HepG2 (cell line): Measurements from ENCODE around the gene ZNF322. TPM values are rescaled to one million over a fixed set of nuclear protein-coding genes. Genes with fewer than 3 reads are reported as not detected.

ENCODE experiments used
- AGO2 ChIP-seq: fragments of 200-400 bp; formaldehyde crosslinking; optimal IDR thresholded peaks from 2 replicates; pipeline ENCODE3; 2017; ENCODE audit warnings: mild to moderate bottlenecking, low read depth, low read length, moderate library complexity
- ARHGAP35 ChIP-seq: sonication (generic); formaldehyde crosslinking; IDR thresholded peaks from 2 replicates; pipeline ENCODE4 v1.9.0; 2022; ENCODE audit warnings: mild to moderate bottlenecking, inconsistent platforms, moderate library complexity, missing genetic modification reagents, borderline replicate concordance
- ARNT2 ChIP-seq: sonication (generic); formaldehyde crosslinking; IDR thresholded peaks from 2 replicates; pipeline ENCODE4 v1.8.0; 2022; ENCODE audit warnings: mild to moderate bottlenecking, low read depth, missing genetic modification reagents, moderate library complexity
- ATM ChIP-seq: fragments of 450-650 bp; IDR thresholded peaks from 2 replicates; pipeline ENCODE4 v1.7.1; 2017; ENCODE audit warnings: mild to moderate bottlenecking, borderline replicate concordance
- CCAR2 ChIP-seq: fragments of 200-400 bp; formaldehyde crosslinking; optimal IDR thresholded peaks from 2 replicates; pipeline ENCODE3; 2018; ENCODE audit warnings: low read depth, mild to moderate bottlenecking, low read length, moderate library complexity
- CENPX ChIP-seq: sonication (generic); formaldehyde crosslinking; IDR thresholded peaks from 2 replicates; pipeline ENCODE4 v1.9.0; 2021; ENCODE audit warnings: mild to moderate bottlenecking, missing genetic modification reagents, moderate library complexity
- ELF1 ChIP-seq: sonication (generic); formaldehyde crosslinking; IDR thresholded peaks from 2 replicates; pipeline ENCODE4 v1.4.0; 2020; ENCODE audit warnings: missing genetic modification reagents
- FOSL2 ChIP-seq: sonication (generic); formaldehyde crosslinking; IDR thresholded peaks from 2 replicates; pipeline ENCODE4 v1.4.0; 2020; ENCODE audit warnings: missing genetic modification reagents
- GFI1 ChIP-seq: sonication (generic); formaldehyde crosslinking; IDR thresholded peaks from 2 replicates; pipeline ENCODE4 v1.5.0; 2020; ENCODE audit warnings: missing genetic modification reagents, mild to moderate bottlenecking, borderline replicate concordance
- HNRNPH1 ChIP-seq: fragments of 200-400 bp; formaldehyde crosslinking; optimal IDR thresholded peaks from 2 replicates; pipeline ENCODE3; 2017; ENCODE audit warnings: mild to moderate bottlenecking, low read depth, low read length
- HNRNPL ChIP-seq: fragments of 200-400 bp; formaldehyde crosslinking; IDR thresholded peaks from 2 replicates; pipeline ENCODE4 v1.6.1; 2017; ENCODE audit warnings: mild to moderate bottlenecking, low read depth, low read length
- MAF1 ChIP-seq: sonication (generic); formaldehyde crosslinking; IDR thresholded peaks from 2 replicates; pipeline ENCODE4 v1.5.0; 2020; ENCODE audit warnings: missing genetic modification reagents, borderline replicate concordance
- MXI1 ChIP-seq: IDR thresholded peaks from 3 replicates; pipeline ENCODE4 v1.6.1; 2012; ENCODE audit warnings: low read depth, low read length, inconsistent platforms, borderline replicate concordance
- NFE2L2 ChIP-seq: fragments of 150-350 bp; IDR thresholded peaks from 2 replicates; pipeline ENCODE4 v1.6.1; 2014; ENCODE audit warnings: low read length
- POLR2G ChIP-seq: fragments of 200-400 bp; formaldehyde crosslinking; IDR thresholded peaks from 2 replicates; pipeline ENCODE4 v1.6.1; 2018; ENCODE audit warnings: mild to moderate bottlenecking, low read depth, low read length, moderate library complexity
- SETDB1 ChIP-seq: sonication (generic); formaldehyde crosslinking; IDR thresholded peaks from 2 replicates; pipeline ENCODE4 v1.5.1; 2020; ENCODE audit warnings: missing genetic modification reagents, mild to moderate bottlenecking, borderline replicate concordance
- SOX5 ChIP-seq: IDR thresholded peaks from 2 replicates; pipeline ENCODE4 v1.6.1; 2016; ENCODE audit warnings: borderline replicate concordance
- TOE1 ChIP-seq: sonication (generic); formaldehyde crosslinking; IDR thresholded peaks from 2 replicates; pipeline ENCODE4 v1.4.0; 2020; ENCODE audit warnings: mild to moderate bottlenecking, missing genetic modification reagents
- ZFP36L1 ChIP-seq: sonication (generic); formaldehyde crosslinking; IDR thresholded peaks from 2 replicates; pipeline ENCODE4 v1.8.0; 2022; ENCODE audit warnings: mild to moderate bottlenecking, missing genetic modification reagents, moderate library complexity
- ZNF143 ChIP-seq: sonication (generic); formaldehyde crosslinking; IDR thresholded peaks from 2 replicates; pipeline ENCODE4 v1.4.0; 2020; ENCODE audit warnings: missing genetic modification reagents
- ZNF598 ChIP-seq: sonication (generic); formaldehyde crosslinking; IDR thresholded peaks from 2 replicates; pipeline ENCODE4 v1.5.1; 2020; ENCODE audit warnings: mild to moderate bottlenecking, missing genetic modification reagents, borderline replicate concordance
- ZNF619 ChIP-seq: sonication (generic); formaldehyde crosslinking; IDR thresholded peaks from 2 replicates; pipeline ENCODE4 v1.4.0; 2020; ENCODE audit warnings: mild to moderate bottlenecking, missing genetic modification reagents
- ZNF7 ChIP-seq: IDR thresholded peaks from 2 replicates; pipeline ENCODE4 v1.6.1; 2016; ENCODE audit warnings: missing biosample characterization, missing genetic modification reagents
- ZNF839 ChIP-seq: sonication (generic); formaldehyde crosslinking; IDR thresholded peaks from 2 replicates; pipeline ENCODE4 v1.4.0; 2020; ENCODE audit warnings: missing genetic modification reagents, mild to moderate bottlenecking, borderline replicate concordance
- ZSCAN25 ChIP-seq: sonication (generic); formaldehyde crosslinking; IDR thresholded peaks from 2 replicates; pipeline ENCODE4 v1.8.0; 2022; ENCODE audit warnings: mild to moderate bottlenecking, missing genetic modification reagents
- polyA plus RNA-seq, 8 experiments: library from polyadenylated mRNA; depleted of rRNA in 3 of 8; stranded (reverse) in 7 of 8; unstranded in 1 of 8; fragments of >200 nt; fragmentation: Illumina TruSeq in 4 of 8; extraction: Trizol in 4 of 8; gene quantifications; 2 replicates each; pipeline versions ENCODE4 v1.2.1 to v1.2.3, GENCODE V29; 2011 to 2016; ENCODE audit warnings: low read depth in 4 of 8, missing spikeins in 1 of 8, mixed read lengths in 1 of 8; ENCODE audit not compliant: insufficient read depth in 1 of 8
- total RNA-seq, 5 experiments: library from RNA; depleted of rRNA; stranded (reverse); fragments of >200 nt; fragmentation: Illumina TruSeq; extraction: Trizol; gene quantifications; 2 replicates each; pipeline ENCODE4 v1.2.3, GENCODE V29; 2016; ENCODE audit warnings: low read depth in 1 of 5
- TF ChIP-seq, protein P1 (sequence below): sonication (generic); formaldehyde crosslinking; IDR thresholded peaks from 2 replicates; pipeline ENCODE4 v1.5.1; 2020; ENCODE audit warnings: mild to moderate bottlenecking, missing genetic modification reagents, borderline replicate concordance
- TF ChIP-seq, protein P2 (sequence below): sonication (generic); formaldehyde crosslinking; IDR thresholded peaks from 2 replicates; pipeline ENCODE4 v1.8.0; 2022; ENCODE audit warnings: mild to moderate bottlenecking, missing genetic modification reagents, moderate library complexity
- TF ChIP-seq, protein P3 (sequence below): sonication (generic); formaldehyde crosslinking; IDR thresholded peaks from 2 replicates; pipeline ENCODE4 v1.8.0; 2022; ENCODE audit warnings: missing genetic modification reagents, low read depth, mild to moderate bottlenecking, borderline replicate concordance
- TF ChIP-seq, protein P4 (sequence below): sonication (generic); formaldehyde crosslinking; IDR thresholded peaks from 2 replicates; pipeline ENCODE4 v1.5.0; 2020; ENCODE audit warnings: missing genetic modification reagents

Gene ZNF322
- total and polyA plus RNA-seq, 2 of the 13 experiments (the other 11 are each of a cell fraction or from before 2014, with no cell fraction given): 8.3 to 22.8 TPM

DNA sequence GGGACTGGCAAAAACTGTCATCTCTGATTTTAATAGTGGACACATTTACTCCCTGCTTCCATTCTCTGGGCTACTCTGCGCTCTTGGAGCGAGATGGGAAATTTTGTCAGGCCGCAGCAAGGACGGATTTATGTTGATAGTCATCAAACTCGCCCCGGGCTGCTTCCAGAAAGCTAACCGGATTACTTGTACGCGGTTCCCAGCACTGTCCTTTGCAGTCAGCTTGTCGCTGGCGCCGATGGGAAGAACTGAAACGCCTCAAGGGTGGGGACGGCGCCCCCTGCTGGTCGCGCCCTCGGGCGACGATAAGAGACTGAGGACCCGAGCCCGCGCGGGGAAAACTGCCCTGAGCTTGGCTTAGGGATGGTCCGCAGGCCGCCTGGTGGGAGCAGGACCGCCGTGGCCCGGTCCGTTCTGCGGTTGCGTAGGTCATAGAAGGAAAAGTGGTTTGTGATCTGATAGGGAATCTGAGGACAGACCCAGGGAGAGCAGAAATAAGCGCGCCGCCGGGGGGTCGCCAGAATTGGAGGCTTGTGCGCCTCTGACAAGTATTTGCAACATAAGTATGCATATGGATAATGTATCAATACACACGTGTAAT lies 63.8 kb downstream of the ZNF322 start (continued):
- TF ChIP-seq ZNF839 (CRISPR knock-in tag): 0 out of 2 replicates have a peak, but pooled peaks have one; percentile 81
- peak; percentile 72; the same call in 1 of the 2 replicates for TF ChIP-seq ZNF619 (CRISPR knock-in tag)
- TF ChIP-seq, protein P1, sequence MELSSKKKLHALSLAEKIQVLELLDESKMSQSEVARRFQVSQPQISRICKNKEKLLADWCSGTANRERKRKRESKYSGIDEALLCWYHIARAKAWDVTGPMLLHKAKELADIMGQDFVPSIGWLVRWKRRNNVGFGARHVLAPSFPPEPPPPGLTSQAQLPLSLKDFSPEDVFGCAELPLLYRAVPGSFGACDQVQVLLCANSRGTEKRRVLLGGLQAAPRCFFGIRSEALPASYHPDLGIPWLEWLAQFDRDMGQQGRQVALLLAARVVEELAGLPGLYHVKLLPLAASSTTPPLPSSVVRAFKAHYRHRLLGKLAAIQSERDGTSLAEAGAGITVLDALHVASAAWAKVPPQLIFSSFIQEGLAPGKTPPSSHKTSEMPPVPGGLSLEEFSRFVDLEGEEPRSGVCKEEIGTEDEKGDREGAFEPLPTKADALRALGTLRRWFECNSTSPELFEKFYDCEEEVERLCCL: no peak
- no peak for TF ChIP-seq POLR2G
- no peak for TF ChIP-seq SETDB1
- TF ChIP-seq CENPX: no peak
- TF ChIP-seq HNRNPH1: no peak
- TF ChIP-seq ATM: no peak
- peak; percentile 84 for TF ChIP-seq ARNT2 (CRISPR knock-in tag)
- TF ChIP-seq MAF1 (CRISPR knock-in tag): 0 out of 2 replicates have a peak, but pooled peaks have one; percentile 53
- TF ChIP-seq ZSCAN25: peak; percentile 55; the same call in 1 of the 2 replicates
- peak; percentile 52 for TF ChIP-seq ELF1 (CRISPR knock-in tag)
- 0 out of 2 replicates have a peak, but pooled peaks have one; percentile 30 for TF ChIP-seq GFI1 (CRISPR knock-in tag)
- TF ChIP-seq TOE1 (CRISPR knock-in tag): peak; percentile 35; the same call in 1 of the 2 replicates
- peak; percentile 68; the same call in 1 of the 3 replicates for TF ChIP-seq MXI1
- TF ChIP-seq CCAR2: no peak
- peak; percentile 72 for TF ChIP-seq ZNF143 (CRISPR knock-in tag)
- TF ChIP-seq, protein P2, sequence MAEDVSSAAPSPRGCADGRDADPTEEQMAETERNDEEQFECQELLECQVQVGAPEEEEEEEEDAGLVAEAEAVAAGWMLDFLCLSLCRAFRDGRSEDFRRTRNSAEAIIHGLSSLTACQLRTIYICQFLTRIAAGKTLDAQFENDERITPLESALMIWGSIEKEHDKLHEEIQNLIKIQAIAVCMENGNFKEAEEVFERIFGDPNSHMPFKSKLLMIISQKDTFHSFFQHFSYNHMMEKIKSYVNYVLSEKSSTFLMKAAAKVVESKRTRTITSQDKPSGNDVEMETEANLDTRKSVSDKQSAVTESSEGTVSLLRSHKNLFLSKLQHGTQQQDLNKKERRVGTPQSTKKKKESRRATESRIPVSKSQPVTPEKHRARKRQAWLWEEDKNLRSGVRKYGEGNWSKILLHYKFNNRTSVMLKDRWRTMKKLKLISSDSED (CRISPR knock-in tag): no peak
- TF ChIP-seq ARHGAP35 (CRISPR knock-in tag): peak; percentile 90; the same call in 1 of the 2 replicates
- TF ChIP-seq, protein P3, sequence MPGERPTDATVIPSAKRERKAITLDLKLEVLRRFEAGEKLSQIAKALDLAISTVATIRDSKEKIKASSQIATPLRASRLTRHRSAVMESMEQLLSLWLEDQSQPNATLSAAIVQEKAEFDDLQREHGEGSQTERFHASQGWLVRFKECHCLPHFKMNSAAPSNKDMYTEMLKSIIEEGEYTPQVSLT (CRISPR knock-in tag): no peak
- TF ChIP-seq ZNF598 (CRISPR knock-in tag): peak; percentile 77; the same call in 1 of the 2 replicates
- peak; percentile 71; the same call in 1 of the 2 replicates for TF ChIP-seq SOX5
- TF ChIP-seq ZFP36L1 (CRISPR knock-in tag): no peak
- TF ChIP-seq ZNF7 (CRISPR knock-in tag): no peak
- peak; percentile 42 for TF ChIP-seq AGO2
- TF ChIP-seq, protein P4, sequence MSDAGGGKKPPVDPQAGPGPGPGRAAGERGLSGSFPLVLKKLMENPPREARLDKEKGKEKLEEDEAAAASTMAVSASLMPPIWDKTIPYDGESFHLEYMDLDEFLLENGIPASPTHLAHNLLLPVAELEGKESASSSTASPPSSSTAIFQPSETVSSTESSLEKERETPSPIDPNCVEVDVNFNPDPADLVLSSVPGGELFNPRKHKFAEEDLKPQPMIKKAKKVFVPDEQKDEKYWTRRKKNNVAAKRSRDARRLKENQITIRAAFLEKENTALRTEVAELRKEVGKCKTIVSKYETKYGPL: no peak
- no peak for TF ChIP-seq NFE2L2
- TF ChIP-seq HNRNPL: no peak
- TF ChIP-seq FOSL2 (CRISPR knock-in tag): peak; percentile 72
